Stimulated activated CD4-positive, alpha-beta T cell treated with anti-CD3 and anti-CD28 coated beads, Interleukin-1b, Interleukin-23, amount 100 ng/mL, for 4 hours (primary cell): ENCODE measurements around the gene TRIM40.
A peak's percentile ranks its signal among the peaks of the same experiment; 100 is the strongest.
"Not testable (repeated sequence)": the region's sequence is repeated elsewhere in the genome, so short reads cannot be mapped to it uniquely, and the experiment has no call there.

Experiments
- DNase-seq, 2 donors: peaks; one replicate each; pipeline ENCODE4 v3.0.0-alpha.2; 2020; ENCODE audit warnings: low read depth in 2 of 2

The TRIM40 gene

GRCh38 chr6:30163918-30164654, 28.1 kb downstream of the TRIM40 start:
- no peak for DNase-seq

- DNase-seq, result no peak
Measured at GRCh38 chr6:30164714-30165113, 28.8 kb downstream of the TRIM40 start.

- not testable (repeated sequence) for DNase-seq
Measured at GRCh38 chr6:30165238-30165637, 29.3 kb downstream of the TRIM40 start.

GRCh38 chr6:30167101-30167500, 31.2 kb downstream of the TRIM40 start:
- DNase-seq, result no peak

- DNase-seq, result no peak
Measured at GRCh38 chr6:30168741-30169140, 32.8 kb downstream of the TRIM40 start.

- DNase-seq, result peak in 1 of 2 donors; percentile 10
Measured at GRCh38 chr6:30169658-30170614, 34.0 kb downstream of the TRIM40 start.

- DNase-seq, result no peak
Measured at GRCh38 chr6:30171677-30172471, 35.9 kb downstream of the TRIM40 start.

- no peak for DNase-seq
Measured at GRCh38 chr6:30172681-30173080, 36.7 kb downstream of the TRIM40 start.

- DNase-seq, result no peak
Measured at GRCh38 chr6:30175765-30176164, 39.8 kb downstream of the TRIM40 start.

GRCh38 chr6:30178837-30179236, 42.9 kb downstream of the TRIM40 start:
- no peak for DNase-seq

GRCh38 chr6:30180145-30180544, 44.2 kb downstream of the TRIM40 start:
- DNase-seq, result no peak

- DNase-seq, result no peak
Measured at GRCh38 chr6:30184417-30185031, 48.6 kb downstream of the TRIM40 start.

- no peak for DNase-seq
Measured at GRCh38 chr6:30185846-30186484, 50.0 kb downstream of the TRIM40 start.

GRCh38 chr6:30188541-30188940, 52.6 kb downstream of the TRIM40 start:
- no peak for DNase-seq

GRCh38 chr6:30192076-30192475, 56.1 kb downstream of the TRIM40 start:
- DNase-seq, result no peak

GRCh38 chr6:30194797-30195690, 59.1 kb downstream of the TRIM40 start:
- no peak for DNase-seq

GRCh38 chr6:30195951-30196350, 60.0 kb downstream of the TRIM40 start:
- no peak for DNase-seq

GRCh38 chr6:30196376-30196775, 60.4 kb downstream of the TRIM40 start:
- DNase-seq, result no peak
